Neural progenitor cell (in vitro differentiated cells): Measurements from ENCODE around the gene DND1. TPM values are rescaled to one million over a fixed set of nuclear protein-coding genes. Genes with fewer than 3 reads are reported as not detected.
"Not testable (repeated sequence)": the region's sequence is repeated elsewhere in the genome, so short reads cannot be mapped to it uniquely, and the experiment has no call there.

Experiments used
- DNase-seq: peaks from one replicate; pipeline ENCODE4 v3.0.0-alpha.2; 2016; ENCODE audit warnings: low spot score
- H2AFZ ChIP-seq: fragments of 200-600 bp; sonication (generic); replicated peaks from 2 replicates; pipeline ENCODE4 v1.6.1; 2016; ENCODE audit warnings: antibody characterized with exemption
- H3F3A ChIP-seq: fragments of 200-600 bp; sonication (generic); 2 replicates; pipeline ENCODE4 v1.6.1; 2016; ENCODE audit warnings: antibody characterized with exemption, low read depth
- H3K27ac ChIP-seq: fragments of 200-600 bp; sonication (generic); 2 replicates; pipeline ENCODE4 v1.5.1; 2016; ENCODE audit warnings: mild to moderate bottlenecking
- H3K27me3 ChIP-seq: fragments of 200-600 bp; sonication (generic); 2 replicates; pipeline ENCODE4 v1.6.1; 2016; ENCODE audit warnings: mild to moderate bottlenecking, moderate library complexity
- H3K36me3 ChIP-seq: fragments of 200-600 bp; sonication (generic); 2 replicates; pipeline ENCODE4 v1.5.1; 2016
- H3K4me1 ChIP-seq: fragments of 200-600 bp; sonication (generic); 2 replicates; pipeline ENCODE4 v1.6.1; 2016; ENCODE audit warnings: mixed run types
- H3K4me2 ChIP-seq: fragments of 200-600 bp; sonication (generic); 2 replicates; pipeline ENCODE4 v1.6.1; 2016
- H3K4me3 ChIP-seq: fragments of 200-600 bp; sonication (generic); 2 replicates; pipeline ENCODE4 v1.5.1; 2016
- H3K79me2 ChIP-seq: fragments of 200-600 bp; sonication (generic); 2 replicates; pipeline ENCODE4 v1.6.1; 2016; ENCODE audit warnings: low read depth
- H3K9ac ChIP-seq: fragments of 200-600 bp; sonication (generic); 2 replicates; pipeline ENCODE4 v1.6.1; 2016
- H3K9me3 ChIP-seq: fragments of 200-600 bp; sonication (generic); 2 replicates; pipeline ENCODE4 v1.5.1; 2016; ENCODE audit warnings: low read depth
- H4K20me1 ChIP-seq: fragments of 200-600 bp; sonication (generic); 2 replicates; pipeline ENCODE4 v1.6.1; 2016; ENCODE audit warnings: low read depth
- H3K27ac Mint-ChIP-seq: 3 replicates; pipeline ENCODE4 v1.8.0; 2021; ENCODE audit warnings: mixed read lengths
- H3K27me3 Mint-ChIP-seq: 2 replicates; pipeline ENCODE4 v1.8.0; 2022; ENCODE audit warnings: low read depth, mild to moderate bottlenecking, inconsistent platforms, moderate library complexity, mixed read lengths; ENCODE audit not compliant: insufficient read depth
- H3K36me3 Mint-ChIP-seq: 3 replicates; pipeline ENCODE4 v1.8.0; 2021; ENCODE audit warnings: mixed read lengths
- H3K4me1 Mint-ChIP-seq: 3 replicates; pipeline ENCODE4 v1.8.0; 2021; ENCODE audit warnings: mixed read lengths
- H3K4me3 Mint-ChIP-seq: 3 replicates; pipeline ENCODE4 v1.8.0; 2021; ENCODE audit warnings: mild to moderate bottlenecking, moderate library complexity, mixed read lengths
- H3K9me3 Mint-ChIP-seq: 3 replicates; pipeline ENCODE4 v1.8.0; 2020; ENCODE audit warnings: mixed read lengths
- CTCF ChIP-seq: fragments of 200-600 bp; sonication (generic); IDR thresholded peaks from 2 replicates; pipeline ENCODE4 v1.5.1; 2017; ENCODE audit warnings: antibody characterized with exemption, mild to moderate bottlenecking
- EZH2 ChIP-seq: fragments of 200-600 bp; sonication (generic); IDR thresholded peaks from 2 replicates; pipeline ENCODE4 v1.6.1; 2017; ENCODE audit warnings: antibody characterized with exemption, mild to moderate bottlenecking, moderate library complexity
- EZH2phosphoT487 ChIP-seq: fragments of 200-600 bp; sonication (generic); IDR thresholded peaks from 2 replicates; pipeline ENCODE4 v1.6.1; 2017; ENCODE audit warnings: antibody characterized with exemption
- microRNA-seq: library from miRNA; unstranded; fragments of <30 nt; microRNA quantifications from one replicate; pipeline ENCODE4, GENCODE V29; 2016
- small RNA-seq: library from RNA; depleted of rRNA; stranded (forward); fragments of <200 nt; gene quantifications from one replicate; pipeline ENCODE3, GENCODE V24; 2015
- total RNA-seq: library from RNA; depleted of rRNA; stranded (reverse); fragments of >200 nt; gene quantifications from 2 replicates; pipeline ENCODE4 v1.2.3, GENCODE V29; 2015; ENCODE audit warnings: low replicate concordance

DND1 gene
- total RNA-seq, 1 donor from 2014 or later, result 0.37 TPM

- H3K4me3 Mint-ChIP-seq, result no peak overlapping the region
- H3K36me3 ChIP-seq, result no peaks in the 10 kb centered on the region
- H3K79me2 ChIP-seq, result no peaks in the 10 kb centered on the region
- H3K9me3 Mint-ChIP-seq, result peaks cover 22% of the 10 kb centered on the region
- no peaks in the 10 kb centered on the region for H3K4me1 Mint-ChIP-seq
- H3F3A ChIP-seq, result no peaks in the 10 kb centered on the region
- TF ChIP-seq EZH2phosphoT487, result no peak
- H2AFZ ChIP-seq, result no peak overlapping the region
- no peak overlapping the region for H3K27ac ChIP-seq
- no peak overlapping the region for H3K9ac ChIP-seq
- DNase-seq, result no peak
- H3K4me1 ChIP-seq, result no peaks in the 10 kb centered on the region
- no peaks in the 10 kb centered on the region for H4K20me1 ChIP-seq
- H3K27me3 Mint-ChIP-seq, result peaks cover 9% of the 10 kb centered on the region
- no peak overlapping the region for H3K4me2 ChIP-seq
- no peak overlapping the region for H3K4me3 ChIP-seq
- H3K27me3 ChIP-seq, result no peaks in the 10 kb centered on the region
- peaks cover 2% of the 10 kb centered on the region for H3K36me3 Mint-ChIP-seq
- peaks cover 13% of the 10 kb centered on the region for H3K9me3 ChIP-seq
- H3K27ac Mint-ChIP-seq, result no peak overlapping the region
These were observed 45.4 kb downstream of the DND1 start for GRCh38 chr5:140627972-140628371.

GRCh38 chr5:140624886-140625285, 48.5 kb downstream of the DND1 start:
- not testable (repeated sequence) for H3K4me3 ChIP-seq, H3K36me3 Mint-ChIP-seq, H3K4me1 ChIP-seq, DNase-seq, H3K27ac Mint-ChIP-seq, H3K4me2 ChIP-seq, H3F3A ChIP-seq, H3K9ac ChIP-seq, H3K27ac ChIP-seq, H3K4me3 Mint-ChIP-seq, H3K79me2 ChIP-seq, H3K4me1 Mint-ChIP-seq, H3K36me3 ChIP-seq, H2AFZ ChIP-seq, H4K20me1 ChIP-seq, H3K27me3 ChIP-seq
- peaks cover 13% of the 10 kb centered on the region for H3K9me3 ChIP-seq
- Mint-ChIP-seq H3K9me3 (peaks cover 23% of the 10 kb centered on the region), H3K27me3 (peaks cover 14% of the 10 kb centered on the region)

- not testable (repeated sequence) for H4K20me1 ChIP-seq, H2AFZ ChIP-seq, H3K36me3 Mint-ChIP-seq, H3K4me2 ChIP-seq, H3K27ac ChIP-seq, H3K4me3 Mint-ChIP-seq, H3K4me1 Mint-ChIP-seq, H3K27me3 ChIP-seq, H3K4me3 ChIP-seq, H3F3A ChIP-seq, H3K79me2 ChIP-seq, H3K27ac Mint-ChIP-seq, H3K4me1 ChIP-seq, H3K36me3 ChIP-seq, DNase-seq, H3K9ac ChIP-seq
- Mint-ChIP-seq H3K27me3 (peaks cover 14% of the 10 kb centered on the region), H3K9me3 (peaks cover 15% of the 10 kb centered on the region)
- H3K9me3 ChIP-seq, result peaks cover 13% of the 10 kb centered on the region
These were observed 50.3 kb downstream of the DND1 start for GRCh38 chr5:140623061-140623460.

- peaks cover 8% of the 10 kb centered on the region for H3K9me3 ChIP-seq
- Mint-ChIP-seq H3K36me3 (no peaks in the 10 kb centered on the region), H3K9me3 (peaks cover 9% of the 10 kb centered on the region), H3K4me3 (no peak overlapping the region), H3K27me3 (peaks cover 14% of the 10 kb centered on the region), H3K27ac (no peak overlapping the region), H3K4me1 (no peaks in the 10 kb centered on the region)
- H3K4me2 ChIP-seq, result no peak overlapping the region
- H3K9ac ChIP-seq, result no peak overlapping the region
- no peak for DNase-seq
- H3F3A ChIP-seq, result no peaks in the 10 kb centered on the region
- H3K36me3 ChIP-seq, result no peaks in the 10 kb centered on the region
- no peaks in the 10 kb centered on the region for H4K20me1 ChIP-seq
- H3K27ac ChIP-seq, result no peak overlapping the region
- no peaks in the 10 kb centered on the region for H3K27me3 ChIP-seq
- H3K4me3 ChIP-seq, result no peak overlapping the region
- no peak overlapping the region for H2AFZ ChIP-seq
- no peaks in the 10 kb centered on the region for H3K4me1 ChIP-seq
- no peaks in the 10 kb centered on the region for H3K79me2 ChIP-seq
- no peak for TF ChIP-seq EZH2phosphoT487
- TF ChIP-seq CTCF, result no peak
- no peak for TF ChIP-seq EZH2
These were observed 51.1 kb downstream of the DND1 start for GRCh38 chr5:140622301-140622700.

Small RNA genes within 50 kb of the gene (microRNA-seq; reads per million reads assigned to microRNA genes)
- not detected for gene MIR3655

Small RNA genes within 50 kb of the gene (small RNA-seq; reads per million reads assigned to genes)
- gene VTRNA1-1 (4.0 reads per million, percentile 93 among the genes with 10 or more reads in this experiment), gene VTRNA1-2 (not detected)

Other genes starting within 250 kb of the DND1 start
- 0.53 and 1.1 TPM in 2 replicates for gene EIF4EBP3, start 125.9 kb downstream of the DND1 start, total RNA-seq
- 16.9 and 26.9 TPM in 2 replicates for gene SRA1, start 116.1 kb downstream of the DND1 start, total RNA-seq
- 20.7 and 23.6 TPM in 2 replicates for gene APBB3, start 109.0 kb downstream of the DND1 start, total RNA-seq
- 20.7 and 26.7 TPM in 2 replicates for gene SLC35A4, start 108.7 kb downstream of the DND1 start, total RNA-seq
- gene CD14, start 40.4 kb downstream of the DND1 start, total RNA-seq, result not detected in 2 replicates
- gene TMCO6, start 34.1 kb downstream of the DND1 start, total RNA-seq, result 17.8 and 106 TPM in 2 replicates
- gene NDUFA2, start 25.9 kb downstream of the DND1 start, total RNA-seq, result 53.8 and 59.4 TPM in 2 replicates
- gene IK, start 25.7 kb downstream of the DND1 start, total RNA-seq, result 97.0 and 131 TPM in 2 replicates
- gene WDR55, start 8.7 kb downstream of the DND1 start, total RNA-seq, result 6.9 and 15.1 TPM in 2 replicates
- gene HARS1, start 17.8 kb upstream of the DND1 start, total RNA-seq, result 44.9 and 45.7 TPM in 2 replicates
- gene HARS2, start 17.9 kb upstream of the DND1 start, total RNA-seq, result 30.6 and 34.1 TPM in 2 replicates
- gene ZMAT2, start 26.9 kb upstream of the DND1 start, total RNA-seq, result 62.2 and 71.5 TPM in 2 replicates
- gene PCDHA1, start 112.6 kb upstream of the DND1 start, total RNA-seq, result 0.19 and 0.24 TPM in 2 replicates
- gene PCDHA2, start 121.3 kb upstream of the DND1 start, total RNA-seq, result 3.7 and 5.9 TPM in 2 replicates
- gene PCDHA3, start 127.5 kb upstream of the DND1 start, total RNA-seq, result 2.8 and 4.0 TPM in 2 replicates
- gene PCDHA4, start 133.5 kb upstream of the DND1 start, total RNA-seq, result 9.7 and 13.7 TPM in 2 replicates
- 2.4 and 2.7 TPM in 2 replicates for gene PCDHA5, start 148.0 kb upstream of the DND1 start, total RNA-seq
- gene PCDHA6, start 154.4 kb upstream of the DND1 start, total RNA-seq, result 2.0 and 2.8 TPM in 2 replicates
- gene PCDHA7, start 160.7 kb upstream of the DND1 start, total RNA-seq, result 0.36 and 2.7 TPM in 2 replicates
- gene PCDHA8, start 167.6 kb upstream of the DND1 start, total RNA-seq, result 0.90 and 1.6 TPM in 2 replicates
- 2.0 TPM in 2 replicates for gene PCDHA9, start 174.8 kb upstream of the DND1 start, total RNA-seq
- 8.0 and 11.7 TPM in 2 replicates for gene PCDHA10, start 182.3 kb upstream of the DND1 start, total RNA-seq
- gene PCDHA11, start 195.4 kb upstream of the DND1 start, total RNA-seq, result 5.4 and 6.3 TPM in 2 replicates
- gene PCDHA12, start 201.7 kb upstream of the DND1 start, total RNA-seq, result 3.4 and 5.9 TPM in 2 replicates
- gene PCDHA13, start 208.5 kb upstream of the DND1 start, total RNA-seq, result 1.9 and 2.3 TPM in 2 replicates